Hematopoietic multipotent progenitor cell (in vitro differentiated cells): Measurements from ENCODE around the gene MUC20. TPM values are rescaled to one million over a fixed set of nuclear protein-coding genes. Genes with fewer than 3 reads are reported as not detected.
"Not testable (repeated sequence)": the region's sequence is repeated elsewhere in the genome, so short reads cannot be mapped to it uniquely, and the experiment has no call there.

Source experiments
- DNase-seq, 3 donors: peaks; one replicate each; pipeline ENCODE4 v3.0.0-alpha.2; 2011 to 2015; ENCODE audit warnings: low read depth in 2 of 3, low spot score in 2 of 3
- total RNA-seq: library from RNA; depleted of rRNA; stranded (reverse); fragments of >200 nt; gene quantifications from one replicate; pipeline ENCODE4 v1.2.3, GENCODE V29; 2012

MUC20 gene
- total RNA-seq, 1 donor, result 4.6 TPM

DNA sequence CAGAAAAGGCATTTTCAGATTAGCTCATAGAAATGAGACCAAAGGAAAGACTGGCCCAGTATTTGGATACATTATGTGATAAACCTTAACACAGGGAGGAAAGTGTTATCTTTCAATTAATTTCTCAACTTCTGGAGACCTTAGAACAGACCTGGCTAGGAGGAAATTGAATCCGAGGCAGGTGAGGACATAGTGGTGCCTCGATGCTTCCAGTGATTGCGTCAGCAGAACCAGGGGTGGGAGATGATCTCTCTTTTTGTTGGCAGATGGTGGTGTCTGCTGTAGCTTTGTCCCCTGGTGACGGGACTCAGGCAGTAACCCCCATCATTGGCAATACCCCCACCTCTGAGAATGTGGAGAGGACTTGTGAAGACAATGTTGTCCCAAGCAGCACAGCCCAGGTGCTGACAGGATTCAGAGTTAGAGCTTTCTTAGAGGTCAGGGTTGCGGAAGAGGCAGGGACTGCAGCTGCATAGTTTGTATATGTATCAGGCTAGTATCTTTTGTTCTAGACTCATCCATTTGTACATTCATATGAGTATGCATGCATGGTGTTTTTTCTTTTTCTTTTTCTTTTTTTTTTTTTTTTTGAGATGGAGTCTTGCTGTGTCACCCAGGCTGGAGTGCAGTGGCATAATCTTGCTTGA lies 27.9 kb upstream of the MUC20 start:
- no peak for DNase-seq

DNA sequence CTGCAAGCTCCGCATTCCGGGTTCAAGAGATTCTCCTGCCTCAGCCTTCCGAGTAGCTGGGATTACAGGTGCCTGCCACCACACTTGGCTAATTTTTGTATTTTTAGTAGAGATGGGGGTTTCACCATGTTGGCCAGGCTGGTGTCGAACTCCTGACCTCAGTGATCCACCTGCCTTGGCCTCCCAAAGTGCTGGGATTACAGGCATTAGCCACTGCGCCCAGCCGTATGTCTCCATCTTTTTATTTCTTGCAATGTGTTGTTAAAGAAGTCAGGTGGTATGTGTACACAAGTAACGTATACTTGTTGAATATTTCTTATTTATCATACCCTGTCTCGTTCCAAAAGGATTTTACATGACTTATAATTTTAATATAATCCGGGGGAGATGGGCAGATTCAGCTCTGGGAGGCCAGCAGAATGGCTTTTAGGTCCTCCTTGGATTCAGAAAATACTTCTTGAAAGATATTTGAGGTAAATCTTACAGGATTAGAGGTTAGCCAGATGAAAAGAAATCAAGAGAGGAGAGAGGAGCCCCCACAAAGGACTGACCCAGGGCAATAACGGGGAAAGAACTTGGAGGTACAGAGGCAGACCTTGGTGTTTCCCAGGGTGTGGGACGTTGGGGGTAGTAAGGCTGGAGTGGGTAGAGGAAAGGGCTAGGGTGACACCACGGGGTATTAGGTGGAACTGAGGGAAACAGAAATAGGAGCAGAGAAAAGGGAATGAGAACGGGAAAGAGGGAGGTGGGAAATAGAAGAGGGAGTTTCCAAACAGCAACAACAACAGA lies 27.2 kb upstream of the MUC20 start:
- no peak for DNase-seq

DNA sequence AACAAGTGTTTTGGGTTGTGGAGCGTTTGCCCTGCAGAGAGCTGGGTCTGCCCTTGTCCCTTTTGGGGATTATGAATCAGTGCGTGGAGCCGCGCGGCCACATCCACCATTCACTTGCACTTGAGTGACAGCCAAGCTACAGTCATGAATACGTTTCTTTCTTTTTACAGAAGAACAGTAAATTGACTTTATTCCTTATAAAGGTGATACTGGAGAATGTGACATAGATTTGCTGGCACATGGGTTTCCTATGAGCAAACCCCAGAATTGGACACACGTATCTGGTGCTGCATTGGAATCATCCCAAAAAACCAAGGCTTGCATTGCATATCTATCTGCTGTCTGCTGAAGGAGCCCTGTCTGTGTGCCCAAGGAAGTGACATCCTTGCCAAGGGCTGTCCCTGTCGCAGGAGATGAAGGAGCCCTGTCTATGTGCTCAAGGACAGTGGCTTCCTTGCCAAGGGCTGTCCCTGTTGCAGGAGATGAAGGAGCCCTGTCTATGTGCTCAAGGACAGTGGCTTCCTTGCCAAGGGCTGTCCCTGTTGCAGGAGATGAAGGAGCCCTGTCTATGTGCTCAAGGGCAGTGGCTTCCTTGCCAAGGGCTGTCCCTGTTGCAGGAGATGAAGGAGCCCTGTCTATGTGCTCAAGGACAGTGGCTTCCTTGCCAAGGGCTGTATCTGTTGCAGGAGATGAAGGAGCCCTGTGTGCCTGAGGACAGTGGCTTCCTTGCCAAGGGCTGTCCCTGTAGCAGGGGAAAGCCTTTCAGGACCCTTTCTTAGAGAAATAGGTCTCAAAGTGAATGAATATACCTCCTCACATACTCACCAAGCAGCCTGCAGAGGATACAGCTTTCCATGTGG lies 26.3 kb upstream of the MUC20 start:
- DNase-seq, result not testable (repeated sequence)

DNA sequence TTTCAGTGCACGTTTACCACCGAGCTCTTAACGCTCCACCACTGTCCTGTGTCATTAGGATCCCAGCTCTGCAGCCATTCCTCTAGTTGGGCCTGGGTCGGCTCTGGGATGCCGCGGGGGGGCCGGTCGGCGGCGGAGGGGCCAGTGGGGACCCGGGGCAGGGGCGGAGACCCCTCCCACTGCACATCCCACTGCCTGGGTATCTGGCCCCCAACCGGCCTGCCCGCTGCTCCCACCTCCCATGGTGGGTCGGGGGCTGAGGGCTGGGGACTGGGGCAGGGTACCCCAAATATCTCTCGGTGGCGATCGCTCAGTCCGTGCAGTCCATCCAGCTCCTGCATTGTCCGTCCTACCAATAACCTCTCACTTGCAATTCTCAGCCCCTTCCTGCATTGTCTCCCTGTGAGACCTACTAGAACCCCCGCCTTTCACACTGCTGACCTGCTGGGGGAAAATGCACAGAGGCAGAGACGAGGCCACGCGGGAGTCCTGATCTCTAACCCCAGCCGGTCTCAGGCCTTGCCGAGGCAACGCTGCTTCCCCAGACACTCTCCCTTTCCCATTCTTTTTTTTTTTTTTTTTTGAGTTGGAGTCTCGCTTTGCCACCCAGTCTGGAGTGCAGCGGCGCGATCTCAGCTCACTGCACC lies 24.0 kb upstream of the MUC20 start:
- no peak for DNase-seq

DNA sequence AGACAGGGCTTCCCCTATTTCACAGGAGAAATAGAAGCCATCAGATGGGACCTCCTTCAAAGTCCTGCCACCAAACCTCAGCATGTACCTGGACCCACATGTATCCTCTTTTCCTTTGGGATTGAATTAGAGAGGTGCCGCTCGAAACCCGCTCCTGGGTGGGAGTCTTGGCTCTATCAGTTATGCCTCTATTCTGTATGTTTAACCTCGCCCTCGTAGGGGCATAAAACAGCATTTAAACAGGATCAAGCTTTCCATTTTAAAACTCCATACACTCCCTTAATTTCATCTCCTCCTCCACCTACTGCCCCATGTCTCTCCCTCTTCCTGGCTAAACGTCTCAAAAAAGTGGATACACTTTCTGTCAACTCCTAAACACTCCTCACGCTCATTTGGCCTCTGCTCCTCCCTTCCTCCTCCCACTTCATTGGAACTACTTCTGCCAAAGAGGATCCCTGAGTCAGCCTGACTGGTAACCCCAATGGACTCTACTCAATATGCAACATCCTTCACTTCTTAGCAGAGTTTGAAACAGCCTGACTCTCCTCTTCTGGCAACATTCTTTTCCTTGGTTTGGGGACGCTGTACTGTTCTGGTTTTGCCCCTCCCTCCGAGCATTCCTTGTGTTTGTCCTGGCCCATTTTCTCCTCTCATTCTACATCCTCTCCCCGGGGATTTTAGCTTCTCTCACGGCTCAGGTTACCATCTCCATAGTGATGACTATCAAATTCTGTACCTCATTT lies 23.0 kb upstream of the MUC20 start:
- no peak for DNase-seq

DNA sequence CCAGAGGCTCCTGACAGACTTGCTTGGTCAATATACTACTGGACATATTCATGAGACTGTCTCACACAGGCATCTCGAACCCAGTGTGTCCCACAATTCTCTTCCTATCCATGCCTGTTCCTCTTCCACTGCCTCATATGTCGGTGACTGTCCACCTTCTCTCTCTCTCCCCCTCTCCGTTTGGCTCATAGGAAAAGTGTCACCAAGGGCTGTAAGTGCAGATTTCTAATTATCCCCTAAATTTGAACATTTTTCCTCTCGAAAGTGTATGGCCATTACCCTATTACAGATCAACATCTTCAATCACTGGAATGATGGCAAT lies 22.5 kb upstream of the MUC20 start:
- DNase-seq, result no peak

DNA sequence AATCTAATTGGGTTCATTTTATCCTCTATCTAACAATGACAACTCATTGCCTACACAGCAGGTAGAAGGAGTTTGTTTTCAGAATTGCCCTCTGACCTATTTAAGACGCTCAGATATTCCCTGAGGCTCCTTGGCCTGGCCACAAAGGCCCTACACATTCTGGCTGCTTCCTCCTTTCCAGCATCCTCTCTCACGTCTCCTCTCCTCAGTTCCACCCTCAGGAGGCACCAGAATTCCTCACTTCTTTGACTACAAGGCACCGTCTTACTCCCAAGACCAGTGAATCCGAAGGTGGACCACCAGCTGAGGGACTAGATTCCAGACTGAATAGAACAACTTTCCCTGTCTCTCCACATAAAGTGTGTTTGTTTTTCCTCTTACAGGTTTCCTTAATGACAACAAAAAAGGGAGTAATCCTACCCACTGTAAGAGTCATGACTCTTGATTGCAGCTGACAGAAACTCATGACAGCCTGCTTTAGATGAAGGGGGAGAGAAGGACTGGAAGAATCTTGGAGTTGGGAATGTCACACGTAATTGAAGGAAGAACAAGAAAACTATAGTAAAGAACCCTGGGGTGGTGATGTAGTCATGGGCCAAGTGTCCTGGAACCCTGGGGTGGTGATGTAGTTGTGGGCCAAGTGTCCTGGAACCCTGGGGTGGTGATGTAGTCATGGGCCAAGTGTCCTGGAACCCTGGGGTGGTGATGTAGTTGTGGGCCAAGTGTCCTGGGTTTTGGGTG lies 22.0 kb upstream of the MUC20 start:
- no peak for DNase-seq

DNA sequence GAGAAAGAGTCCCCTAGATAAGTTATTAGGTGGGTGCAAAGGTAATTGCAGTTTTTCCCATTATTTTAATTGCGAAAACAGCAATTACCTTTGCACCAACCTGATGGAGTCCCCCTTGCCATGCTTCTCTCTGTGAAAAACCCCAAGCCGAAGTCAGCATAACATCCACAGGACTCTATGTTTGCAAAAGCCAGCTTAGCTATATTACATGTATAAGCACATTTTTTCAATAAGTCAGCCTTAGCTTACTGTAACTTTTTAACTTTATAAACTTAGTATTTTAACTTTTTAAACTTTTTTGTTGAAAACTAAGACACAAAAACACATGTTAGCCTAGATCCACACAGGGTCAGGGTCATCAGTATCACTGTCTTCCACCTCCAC lies 21.4 kb upstream of the MUC20 start:
- no peak for DNase-seq

DNA sequence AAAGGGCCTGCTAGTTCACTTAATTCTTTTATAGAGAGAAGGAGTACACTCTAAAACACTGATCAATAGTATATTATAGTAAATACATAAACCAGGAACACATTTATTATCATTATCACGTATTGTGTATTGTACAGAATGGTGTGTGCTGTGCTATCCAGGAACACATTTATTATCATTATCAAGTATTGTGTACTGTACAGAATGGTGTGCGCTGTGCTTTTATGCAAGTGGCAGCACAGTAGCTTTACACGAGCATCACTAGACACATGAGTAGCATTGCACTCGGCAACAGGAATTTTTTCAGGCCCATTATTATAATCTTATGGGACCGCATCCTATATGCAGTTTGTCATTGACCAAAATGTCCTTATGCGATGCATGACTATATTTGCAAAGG lies 20.9 kb upstream of the MUC20 start:
- DNase-seq, result no peak

DNA sequence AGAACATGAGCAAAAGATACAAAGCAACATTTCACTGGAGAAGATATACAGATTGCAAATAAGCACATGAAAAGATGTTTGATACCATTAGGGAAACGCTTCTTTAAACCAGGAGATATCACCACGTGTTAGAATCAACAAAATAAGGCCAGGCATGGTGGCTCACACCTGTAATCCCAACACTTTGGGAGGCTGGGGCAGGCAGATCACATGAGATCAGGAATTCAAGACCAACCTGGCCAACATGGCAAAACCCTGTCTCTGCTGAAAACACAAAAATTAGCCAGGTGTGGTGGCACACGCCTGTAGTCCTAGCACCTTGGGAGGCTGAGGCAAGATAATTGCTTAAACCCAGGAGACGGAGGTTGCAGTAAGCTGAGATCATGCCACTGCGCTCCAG lies 20.5 kb upstream of the MUC20 start:
- DNase-seq, result no peak

DNA sequence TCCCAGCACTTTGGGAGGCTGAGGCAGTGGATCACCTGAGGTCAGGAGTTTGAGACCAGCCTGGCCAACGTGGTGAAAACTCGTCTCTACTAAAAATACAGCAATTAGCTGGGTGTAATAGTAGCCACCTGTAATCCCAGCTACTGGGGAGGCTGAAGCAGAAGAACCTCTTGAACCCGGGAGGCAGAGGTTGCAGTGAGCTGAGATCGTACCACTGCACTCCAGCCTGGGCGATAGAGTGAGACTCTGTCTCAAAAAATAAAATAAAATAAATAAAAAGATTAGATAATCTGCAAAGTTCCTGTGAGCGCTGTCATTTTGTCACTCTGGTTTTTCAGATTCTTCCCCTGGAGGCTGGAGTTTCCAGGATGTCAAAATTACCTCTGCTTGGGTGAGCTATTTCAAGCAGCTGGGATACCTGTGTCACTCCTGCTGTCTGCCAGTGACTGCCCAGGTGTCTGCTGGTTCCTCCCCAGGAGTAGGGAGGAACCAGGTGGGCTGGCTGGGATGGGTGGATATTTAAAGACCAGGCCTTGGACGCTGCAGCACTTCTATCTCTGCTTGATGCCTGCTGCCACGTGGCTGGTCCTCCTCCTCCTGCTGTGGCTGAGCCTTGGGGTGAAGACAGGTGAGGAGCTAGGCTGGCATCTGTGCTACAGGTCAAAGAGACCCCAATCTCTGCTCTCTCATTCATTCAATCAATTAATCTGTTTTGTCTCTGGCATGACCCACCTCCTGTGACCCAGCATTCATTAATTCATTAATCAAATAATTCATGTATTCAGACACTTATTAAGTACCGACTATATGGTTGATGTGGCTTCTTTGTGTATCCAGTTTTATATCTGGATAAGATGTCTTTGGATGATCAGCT lies 19.5 kb upstream of the MUC20 start:
- no peak for DNase-seq

DNA sequence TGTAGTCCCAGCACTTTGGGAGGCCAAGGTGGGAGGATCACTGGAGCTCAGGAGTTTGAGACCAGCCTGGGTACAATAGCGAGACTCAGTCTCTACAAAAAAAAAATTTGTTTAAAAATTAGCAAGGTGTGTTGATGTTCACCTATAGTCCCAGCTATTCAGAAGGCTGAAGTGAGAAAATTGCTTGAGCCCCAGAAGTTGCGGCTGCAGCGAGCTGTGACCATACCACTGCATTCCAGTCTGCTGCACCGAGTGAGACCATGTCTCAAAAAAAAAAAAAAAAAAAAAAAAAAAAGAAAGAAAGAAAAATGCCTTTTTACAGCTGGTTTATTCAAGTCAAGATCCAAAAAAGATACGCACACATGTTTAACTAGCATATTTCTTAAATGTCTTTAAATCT lies 17.0 kb upstream of the MUC20 start:
- DNase-seq, result no peak

DNA sequence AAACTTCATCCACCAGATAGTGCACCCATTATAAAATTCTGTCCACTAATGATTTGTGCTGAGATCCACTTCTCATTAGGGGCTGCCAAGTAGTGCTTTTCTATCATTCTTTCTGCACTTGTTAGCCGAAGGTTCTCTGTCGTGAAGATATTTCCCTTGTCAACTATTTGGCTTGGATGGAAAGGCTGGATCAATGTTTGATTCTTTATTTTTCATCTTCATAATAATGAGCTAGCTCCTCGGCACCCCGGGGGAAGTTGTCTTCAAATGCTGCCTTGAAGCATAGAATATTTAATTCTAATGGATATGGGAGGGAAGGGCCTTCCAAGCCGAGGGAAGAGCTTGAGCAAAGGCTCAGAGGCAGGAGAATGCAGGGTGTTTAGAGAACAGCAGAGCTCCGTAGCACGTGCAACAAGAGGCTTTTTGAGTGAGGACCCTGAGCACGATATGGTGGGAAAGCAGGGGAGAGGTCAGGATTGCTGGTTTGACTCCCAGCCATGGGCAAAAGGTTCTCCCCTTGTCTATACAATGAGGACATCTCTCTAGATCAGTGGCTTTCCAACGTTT lies 16.3 kb upstream of the MUC20 start:
- DNase-seq, result no peak

DNA sequence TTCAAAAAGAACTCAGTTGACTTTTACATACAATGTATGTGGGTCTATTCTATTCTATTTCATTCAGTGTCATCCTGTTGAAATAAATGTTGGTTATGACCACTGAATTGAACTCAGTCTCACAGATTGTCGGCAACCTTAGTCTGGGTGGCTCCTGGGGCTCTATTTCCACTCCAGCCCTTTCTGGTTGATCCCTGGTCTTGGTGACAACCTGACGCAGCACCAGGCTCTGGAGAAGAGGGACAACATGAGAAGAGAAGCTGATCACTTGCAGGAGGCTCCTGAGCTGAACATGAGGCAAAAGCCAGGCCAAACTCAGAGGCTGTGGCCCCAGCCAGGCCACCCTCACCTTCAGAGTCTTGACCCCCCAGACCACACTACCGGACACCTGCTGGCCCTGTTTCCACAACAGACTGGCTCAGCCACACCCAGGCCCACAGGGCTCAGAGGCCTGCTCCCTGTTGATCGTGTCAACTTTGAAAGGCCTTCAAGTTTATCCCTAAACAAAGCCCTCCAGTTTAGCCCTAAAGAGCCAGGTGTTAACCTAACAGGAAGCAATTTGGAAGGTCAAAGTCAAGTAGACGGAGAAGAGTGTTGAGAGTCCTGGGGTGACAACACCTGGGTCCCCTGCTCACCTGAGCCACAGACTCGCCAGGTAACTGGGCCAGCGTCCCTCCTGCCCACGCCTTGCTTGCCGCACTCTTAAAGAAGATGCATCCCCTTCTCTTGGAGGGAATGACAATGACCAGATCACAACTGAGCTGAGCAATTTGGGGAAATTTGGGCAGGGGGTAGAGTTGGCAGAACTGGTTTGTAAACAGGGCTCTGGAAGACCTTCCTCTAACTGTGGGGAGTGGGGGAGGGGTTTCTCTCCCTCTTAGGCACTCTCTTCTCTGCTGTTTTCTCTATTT lies 15.4 kb upstream of the MUC20 start:
- DNase-seq, result no peak

DNA sequence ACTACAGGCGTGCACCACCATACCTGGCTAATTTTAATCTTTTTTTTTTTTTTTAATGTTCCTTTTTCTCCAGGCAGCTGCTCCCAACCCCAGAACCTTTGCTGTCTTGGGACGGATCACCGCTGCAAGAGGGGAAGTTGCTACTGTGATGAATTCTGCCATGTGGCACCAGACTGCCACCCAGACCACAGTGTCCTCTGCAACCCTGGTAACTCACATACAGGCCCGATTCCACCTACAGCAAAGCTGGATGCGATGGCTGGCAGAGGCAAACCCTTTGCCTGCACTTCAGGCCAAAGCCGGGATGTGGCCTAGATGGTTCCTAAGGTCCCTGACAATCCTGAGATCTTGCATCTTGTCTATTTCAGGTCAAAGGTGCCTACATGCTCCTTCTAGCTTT lies 12.7 kb upstream of the MUC20 start:
- DNase-seq, result no peak

DNA sequence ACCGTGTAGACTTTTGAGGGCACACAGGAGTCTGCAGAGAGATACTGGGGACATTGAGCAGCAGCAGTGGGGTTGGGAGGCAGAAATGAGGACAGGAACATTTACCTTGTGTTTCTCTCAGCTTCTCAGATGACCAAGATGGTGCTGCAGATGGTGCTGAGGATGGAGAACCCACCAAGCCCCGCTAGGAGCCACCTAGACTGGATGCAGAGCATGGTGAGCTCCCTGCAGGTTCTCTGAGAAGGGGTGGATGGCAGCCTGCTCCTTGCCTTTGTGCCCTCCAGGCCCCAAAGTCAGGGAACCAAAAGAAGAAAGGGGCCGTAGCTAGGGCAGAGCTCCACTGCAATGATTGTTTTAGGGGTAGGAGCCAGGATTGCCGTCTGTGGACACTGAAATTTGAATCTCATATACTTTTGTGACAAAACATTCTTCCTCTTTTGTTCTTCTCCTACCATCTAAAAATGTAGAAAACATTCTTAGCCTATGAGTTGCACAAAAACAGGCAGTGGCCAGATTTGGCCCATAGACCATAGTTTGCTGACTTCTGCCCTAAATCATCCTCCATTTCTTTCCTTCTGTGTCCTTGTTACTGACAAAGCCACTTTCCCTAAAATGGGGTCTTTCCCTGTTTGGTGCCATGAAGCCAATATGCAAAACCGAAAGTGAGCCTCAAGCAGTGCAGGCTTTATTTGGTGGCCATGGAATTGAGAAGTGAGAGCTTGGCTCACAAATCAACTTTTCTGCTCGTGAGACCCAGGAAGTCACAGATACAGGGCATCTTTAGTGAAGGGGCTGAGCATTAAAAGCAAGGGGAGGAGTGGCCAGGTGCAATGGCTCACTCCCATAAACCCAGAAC lies 11.9 kb upstream of the MUC20 start:
- DNase-seq, result no peak

DNA sequence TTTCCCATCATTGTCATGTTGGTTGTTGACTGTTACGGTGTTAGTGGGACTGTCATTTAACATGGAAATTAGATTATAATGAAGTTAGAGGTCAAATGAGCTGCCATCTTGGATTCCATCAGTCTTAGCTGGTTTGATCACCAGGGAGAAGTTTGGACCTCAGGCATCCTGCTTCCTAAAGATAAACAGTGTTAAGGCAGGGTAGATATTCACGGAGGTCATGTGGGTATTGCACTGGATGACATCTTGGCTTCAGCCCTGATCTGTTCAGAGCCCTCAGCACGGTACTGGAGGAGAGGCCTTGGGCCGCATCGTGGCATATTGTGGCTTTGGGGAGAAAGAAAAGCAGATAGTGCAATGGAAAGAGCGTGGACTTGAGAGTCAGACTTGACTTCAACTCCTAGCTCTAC lies 11.1 kb upstream of the MUC20 start:
- DNase-seq, result no peak
